HepG2 (cell line): ENCODE results near the gene PAQR3. TPM values are rescaled to one million over a fixed set of nuclear protein-coding genes. Genes with fewer than 3 reads are reported as not detected.

Experiments used
- ARID2 ChIP-seq: sonication (generic); formaldehyde crosslinking; IDR thresholded peaks from 2 replicates; pipeline ENCODE4 v1.8.1; 2022; ENCODE audit warnings: mild to moderate bottlenecking, missing genetic modification reagents, borderline replicate concordance
- ATF1 ChIP-seq: IDR thresholded peaks from 2 replicates; pipeline ENCODE4 v1.6.1; 2016; ENCODE audit warnings: mild to moderate bottlenecking, control low read depth
- ATM ChIP-seq: fragments of 450-650 bp; IDR thresholded peaks from 2 replicates; pipeline ENCODE4 v1.7.1; 2017; ENCODE audit warnings: mild to moderate bottlenecking, borderline replicate concordance
- HDAC1 ChIP-seq: sonication (generic); formaldehyde crosslinking; IDR thresholded peaks from 2 replicates; pipeline ENCODE4 v1.5.1; 2020; ENCODE audit warnings: mild to moderate bottlenecking, missing genetic modification reagents
- MAZ ChIP-seq, 2 experiments: sonication (generic) in 1 of 2; formaldehyde crosslinking in 1 of 2; IDR thresholded peaks; 2 replicates each; pipeline versions ENCODE4 v1.5.0 to v1.6.1; 2012 to 2020; ENCODE audit warnings: low read depth in 2 of 2, mild to moderate bottlenecking in 2 of 2, borderline replicate concordance in 1 of 2, improper control_type of control experiment in 1 of 2, low read length in 1 of 2, missing genetic modification reagents in 1 of 2, moderate library complexity in 1 of 2
- MEIS1 ChIP-seq: sonication (generic); formaldehyde crosslinking; IDR thresholded peaks from 2 replicates; pipeline ENCODE4 v1.9.0; 2021; ENCODE audit warnings: mild to moderate bottlenecking, missing genetic modification reagents, moderate library complexity, borderline replicate concordance
- MTF2 ChIP-seq: sonication (generic); formaldehyde crosslinking; IDR thresholded peaks from 2 replicates; pipeline ENCODE4 v1.5.0; 2020; ENCODE audit warnings: missing genetic modification reagents, borderline replicate concordance
- POLR2G ChIP-seq: fragments of 200-400 bp; formaldehyde crosslinking; IDR thresholded peaks from 2 replicates; pipeline ENCODE4 v1.6.1; 2018; ENCODE audit warnings: mild to moderate bottlenecking, low read depth, low read length, moderate library complexity
- ZNF138 ChIP-seq: sonication (generic); formaldehyde crosslinking; IDR thresholded peaks from 2 replicates; pipeline ENCODE4 v1.5.0; 2020; ENCODE audit warnings: mild to moderate bottlenecking, low read depth, missing genetic modification reagents
- ZNF563 ChIP-seq: sonication (generic); formaldehyde crosslinking; IDR thresholded peaks from 2 replicates; pipeline ENCODE4 v1.8.0; 2022; ENCODE audit warnings: mild to moderate bottlenecking, moderate library complexity, missing genetic modification reagents
- ZNF574 ChIP-seq: sonication (generic); formaldehyde crosslinking; IDR thresholded peaks from 2 replicates; pipeline ENCODE4 v1.4.0; 2020; ENCODE audit warnings: missing genetic modification reagents
- ZNF589 ChIP-seq: sonication (generic); formaldehyde crosslinking; conservative IDR thresholded peaks from 2 replicates; pipeline ENCODE4 v1.8.0; 2022; ENCODE audit warnings: mild to moderate bottlenecking, moderate library complexity, missing genetic modification reagents
- ZNF687 ChIP-seq: sonication (generic); formaldehyde crosslinking; IDR thresholded peaks from 2 replicates; pipeline ENCODE4 v1.5.1; 2020; ENCODE audit warnings: mild to moderate bottlenecking, missing genetic modification reagents, moderate library complexity
- polyA plus RNA-seq, 8 experiments: library from polyadenylated mRNA; depleted of rRNA in 3 of 8; stranded (reverse) in 7 of 8; unstranded in 1 of 8; fragments of >200 nt; fragmentation: Illumina TruSeq in 4 of 8; extraction: Trizol in 4 of 8; gene quantifications; 2 replicates each; pipeline versions ENCODE4 v1.2.1 to v1.2.3, GENCODE V29; 2011 to 2016; ENCODE audit warnings: low read depth in 4 of 8, missing spikeins in 1 of 8, mixed read lengths in 1 of 8; ENCODE audit not compliant: insufficient read depth in 1 of 8
- total RNA-seq, 5 experiments: library from RNA; depleted of rRNA; stranded (reverse); fragments of >200 nt; fragmentation: Illumina TruSeq; extraction: Trizol; gene quantifications; 2 replicates each; pipeline ENCODE4 v1.2.3, GENCODE V29; 2016; ENCODE audit warnings: low read depth in 1 of 5
- TF ChIP-seq, protein P1 (sequence below), 2 experiments: IDR thresholded peaks; 2 replicates each; pipeline ENCODE4 v1.6.1; 2011 to 2012; ENCODE audit warnings: low read length in 2 of 2, borderline replicate concordance in 1 of 2, low read depth in 1 of 2, mild to moderate bottlenecking in 1 of 2, moderate library complexity in 1 of 2
- TF ChIP-seq, protein P2 (sequence below): IDR thresholded peaks from 2 replicates; pipeline ENCODE4 v1.6.1; 2016; ENCODE audit warnings: missing compliant biosample characterization, missing genetic modification reagents, borderline replicate concordance

Gene PAQR3
- total and polyA plus RNA-seq, 2 of the 13 experiments (the other 11 are each of a cell fraction or from before 2014, with no cell fraction given), result 9.9 to 13.6 TPM

GRCh38 chr4:78938868-78939666 is at the start of gene PAQR3 (continued):
- TF ChIP-seq ZNF589 (CRISPR knock-in tag), result 0 out of 2 replicates have a peak, but pooled peaks have one; percentile 17
- TF ChIP-seq MTF2 (CRISPR knock-in tag), result no peak
- peak; percentile 78 for TF ChIP-seq POLR2G
- peak; percentile 85 for TF ChIP-seq ZNF574
- TF ChIP-seq, protein P1, sequence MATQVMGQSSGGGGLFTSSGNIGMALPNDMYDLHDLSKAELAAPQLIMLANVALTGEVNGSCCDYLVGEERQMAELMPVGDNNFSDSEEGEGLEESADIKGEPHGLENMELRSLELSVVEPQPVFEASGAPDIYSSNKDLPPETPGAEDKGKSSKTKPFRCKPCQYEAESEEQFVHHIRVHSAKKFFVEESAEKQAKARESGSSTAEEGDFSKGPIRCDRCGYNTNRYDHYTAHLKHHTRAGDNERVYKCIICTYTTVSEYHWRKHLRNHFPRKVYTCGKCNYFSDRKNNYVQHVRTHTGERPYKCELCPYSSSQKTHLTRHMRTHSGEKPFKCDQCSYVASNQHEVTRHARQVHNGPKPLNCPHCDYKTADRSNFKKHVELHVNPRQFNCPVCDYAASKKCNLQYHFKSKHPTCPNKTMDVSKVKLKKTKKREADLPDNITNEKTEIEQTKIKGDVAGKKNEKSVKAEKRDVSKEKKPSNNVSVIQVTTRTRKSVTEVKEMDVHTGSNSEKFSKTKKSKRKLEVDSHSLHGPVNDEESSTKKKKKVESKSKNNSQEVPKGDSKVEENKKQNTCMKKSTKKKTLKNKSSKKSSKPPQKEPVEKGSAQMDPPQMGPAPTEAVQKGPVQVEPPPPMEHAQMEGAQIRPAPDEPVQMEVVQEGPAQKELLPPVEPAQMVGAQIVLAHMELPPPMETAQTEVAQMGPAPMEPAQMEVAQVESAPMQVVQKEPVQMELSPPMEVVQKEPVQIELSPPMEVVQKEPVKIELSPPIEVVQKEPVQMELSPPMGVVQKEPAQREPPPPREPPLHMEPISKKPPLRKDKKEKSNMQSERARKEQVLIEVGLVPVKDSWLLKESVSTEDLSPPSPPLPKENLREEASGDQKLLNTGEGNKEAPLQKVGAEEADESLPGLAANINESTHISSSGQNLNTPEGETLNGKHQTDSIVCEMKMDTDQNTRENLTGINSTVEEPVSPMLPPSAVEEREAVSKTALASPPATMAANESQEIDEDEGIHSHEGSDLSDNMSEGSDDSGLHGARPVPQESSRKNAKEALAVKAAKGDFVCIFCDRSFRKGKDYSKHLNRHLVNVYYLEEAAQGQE (IDR thresholded peaks at IDR 0.05; ENCODE audit: borderline replicate concordance in 1 of 2, low read depth in 1 of 2, low read length in 2 of 2), result peak in 1 of 2 experiments; percentile 26; a peak in 1 of 4 replicates
- no peak for TF ChIP-seq ZNF138 (CRISPR knock-in tag)
- TF ChIP-seq MEIS1 (CRISPR knock-in tag), result no peak
- TF ChIP-seq ARID2 (CRISPR knock-in tag), result no peak
- peak; percentile 25; the same call in 1 of the 2 replicates for TF ChIP-seq HDAC1
- TF ChIP-seq ZNF563 (CRISPR knock-in tag), result peak; percentile 87
- TF ChIP-seq, protein P2, sequence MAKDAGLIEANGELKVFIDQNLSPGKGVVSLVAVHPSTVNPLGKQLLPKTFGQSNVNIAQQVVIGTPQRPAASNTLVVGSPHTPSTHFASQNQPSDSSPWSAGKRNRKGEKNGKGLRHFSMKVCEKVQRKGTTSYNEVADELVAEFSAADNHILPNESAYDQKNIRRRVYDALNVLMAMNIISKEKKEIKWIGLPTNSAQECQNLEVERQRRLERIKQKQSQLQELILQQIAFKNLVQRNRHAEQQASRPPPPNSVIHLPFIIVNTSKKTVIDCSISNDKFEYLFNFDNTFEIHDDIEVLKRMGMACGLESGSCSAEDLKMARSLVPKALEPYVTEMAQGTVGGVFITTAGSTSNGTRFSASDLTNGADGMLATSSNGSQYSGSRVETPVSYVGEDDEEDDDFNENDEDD, result peak; percentile 58; the same call in 1 of the 2 replicates
- TF ChIP-seq ZNF687 (CRISPR knock-in tag), result peak; percentile 69
- no peak for TF ChIP-seq ATM
- peak; percentile 81 for TF ChIP-seq MAZ (IDR thresholded peaks at IDR 0.05; ENCODE audit: borderline replicate concordance, low read depth, low read length)
- peak; percentile 92 for TF ChIP-seq MAZ (CRISPR knock-in tag; IDR thresholded peaks at IDR 0.05; ENCODE audit: low read depth)
- no peak for TF ChIP-seq ATF1
